Activated T-helper 2 cell treated with anti-CD3 and anti-CD28 coated beads, Interferon-gamma antibody, Interleukin-2, Interleukin-4, amounts not matched to agents 10 μg/mL and 5 μg/mL and 100 μg/mL, durations not matched to agents 14 hours and 24 hours and 36 hours (primary cell): ENCODE measurements around the gene MARK4. TPM values are rescaled to one million over a fixed set of nuclear protein-coding genes. Genes with fewer than 3 reads are reported as not detected.
A peak's percentile ranks its signal among the peaks of the same experiment; 100 is the strongest.
"Not testable (repeated sequence)": the region's sequence is repeated elsewhere in the genome, so short reads cannot be mapped to it uniquely, and the experiment has no call there.

Experiments
- DNase-seq: peaks from one replicate; pipeline ENCODE4 v3.0.0; 2021; ENCODE audit warnings: low spot score
- H3K27ac Mint-ChIP-seq: one replicate; pipeline ENCODE4 v1.8.0; 2021; ENCODE audit warnings: mixed read lengths
- H3K27me3 Mint-ChIP-seq: one replicate; pipeline ENCODE4 v1.8.0; 2021; ENCODE audit warnings: low read depth, mixed read lengths
- H3K36me3 Mint-ChIP-seq: one replicate; pipeline ENCODE4 v1.8.0; 2021; ENCODE audit warnings: low read depth, mixed read lengths
- H3K4me1 Mint-ChIP-seq: one replicate; pipeline ENCODE4 v1.8.0; 2021; ENCODE audit warnings: low read depth, mixed read lengths
- H3K4me3 Mint-ChIP-seq: one replicate; pipeline ENCODE4 v1.8.0; 2021; ENCODE audit warnings: low read depth, mild to moderate bottlenecking, moderate library complexity, mixed read lengths
- H3K9me3 Mint-ChIP-seq: one replicate; pipeline ENCODE4 v1.8.0; 2021; ENCODE audit warnings: mixed read lengths
- intact Hi-C: fragments of 100-400 bp; cut with micrococcal nuclease; formaldehyde crosslinking; loops from one replicate; pipeline ENCODE4 v1.15.1; 2023
- total RNA-seq: library from RNA; stranded (reverse); gene quantifications from 2 replicates; pipeline ENCODE4 v1.2.3, GENCODE V29; 2022

MARK4 gene
- total RNA-seq, 1 donor from 2014 or later: 28.9 TPM

- Mint-ChIP-seq H3K27ac (no peak overlapping the region), H3K4me3 (no peak overlapping the region), H3K9me3 (no peaks in the 10 kb centered on the region), H3K27me3 (peaks cover 17% of the 10 kb centered on the region), H3K36me3 (no peaks in the 10 kb centered on the region), H3K4me1 (peaks cover 2% of the 10 kb centered on the region)
- intact Hi-C loops: no loop called here
- DNase-seq: no peak
Measured at GRCh38 chr19:45327404-45328143, 76.5 kb downstream of the MARK4 start.

GRCh38 chr19:45331411-45331810 is 80.3 kb downstream of the MARK4 start:
- intact Hi-C loops: no loop called here
- Mint-ChIP-seq H3K4me1 (no peaks in the 10 kb centered on the region), H3K4me3 (no peak overlapping the region), H3K27ac (no peak overlapping the region), H3K9me3 (no peaks in the 10 kb centered on the region), H3K36me3 (no peaks in the 10 kb centered on the region), H3K27me3 (no peaks in the 10 kb centered on the region)
- no peak for DNase-seq

GRCh38 chr19:45333609-45334303 is 82.7 kb downstream of the MARK4 start:
- Mint-ChIP-seq H3K27me3 (peaks cover 2% of the 10 kb centered on the region), H3K4me1 (no peaks in the 10 kb centered on the region), H3K27ac (no peak overlapping the region), H3K4me3 (no peak overlapping the region), H3K36me3 (no peaks in the 10 kb centered on the region), H3K9me3 (no peaks in the 10 kb centered on the region)
- no peak for DNase-seq
- intact Hi-C loops: no loop called here

- H3K27me3 Mint-ChIP-seq, H3K4me3 Mint-ChIP-seq, H3K4me1 Mint-ChIP-seq, DNase-seq, intact Hi-C loops, H3K36me3 Mint-ChIP-seq, H3K27ac Mint-ChIP-seq, H3K9me3 Mint-ChIP-seq: not testable (repeated sequence)
Measured at GRCh38 chr19:45334881-45335280, 83.8 kb downstream of the MARK4 start.

- Mint-ChIP-seq H3K4me1 (no peaks in the 10 kb centered on the region), H3K27ac (no peak overlapping the region), H3K27me3 (peaks cover 5% of the 10 kb centered on the region), H3K9me3 (no peaks in the 10 kb centered on the region), H3K4me3 (no peak overlapping the region), H3K36me3 (no peaks in the 10 kb centered on the region)
- no peak for DNase-seq
- intact Hi-C loops: no loop called here
Measured at GRCh38 chr19:45336696-45337251, 85.7 kb downstream of the MARK4 start.

GRCh38 chr19:45339629-45340028 is 88.6 kb downstream of the MARK4 start:
- H3K36me3 Mint-ChIP-seq: no peaks in the 10 kb centered on the region
- no peak overlapping the region for H3K4me3 Mint-ChIP-seq
- no peak for DNase-seq
- H3K9me3 Mint-ChIP-seq: no peaks in the 10 kb centered on the region
- no peak overlapping the region for H3K27ac Mint-ChIP-seq
- H3K4me1 Mint-ChIP-seq: no peaks in the 10 kb centered on the region
- H3K27me3 Mint-ChIP-seq: peaks cover 5% of the 10 kb centered on the region
- intact Hi-C loops: loop anchor here (2.0 kb wide), 1 partner anchor 89 kb away; the partner anchor contains the start of gene MARK4

GRCh38 chr19:45340232-45340898 is 89.3 kb downstream of the MARK4 start, which contains the start of gene KLC3:
KLC3 (plus strand) TSS chr19:45340750; CDS start chr19:45345542, 4,792 bp downstream.
- peak; percentile 16 for DNase-seq
- Mint-ChIP-seq H3K36me3 (no peaks in the 10 kb centered on the region), H3K27ac (no peak within 1 kb of the TSS), H3K4me3 (peak within 1 kb of the TSS; percentile 51), H3K9me3 (no peaks in the 10 kb centered on the region), H3K27me3 (peaks cover 5% of the 10 kb centered on the region), H3K4me1 (no peaks in the 10 kb centered on the region)
- intact Hi-C loops: no loop called here

GRCh38 chr19:45340899-45341453 is 89.9 kb downstream of the MARK4 start:
- intact Hi-C loops: no loop called here
- Mint-ChIP-seq H3K9me3 (no peaks in the 10 kb centered on the region), H3K4me1 (no peaks in the 10 kb centered on the region), H3K27me3 (peaks cover 5% of the 10 kb centered on the region), H3K36me3 (no peaks in the 10 kb centered on the region), H3K4me3 (no peak overlapping the region), H3K27ac (no peak overlapping the region)
- DNase-seq: no peak

GRCh38 chr19:45342911-45343310 is 91.8 kb downstream of the MARK4 start:
- no peaks in the 10 kb centered on the region for H3K4me1 Mint-ChIP-seq
- DNase-seq: no peak
- intact Hi-C loops: no loop called here

GRCh38 chr19:45344621-45345505 is 93.8 kb downstream of the MARK4 start:
- Mint-ChIP-seq H3K9me3 (no peaks in the 10 kb centered on the region), H3K4me1 (no peaks in the 10 kb centered on the region), H3K4me3 (no peak overlapping the region), H3K27ac (no peak overlapping the region), H3K36me3 (no peaks in the 10 kb centered on the region), H3K27me3 (peaks cover 3% of the 10 kb centered on the region)
- no peak for DNase-seq
- intact Hi-C loops: no loop called here

More at GRCh38 chr19:45342911-45343310, 91.8 kb downstream of the MARK4 start:
- no peak overlapping the region for H3K27ac Mint-ChIP-seq
- H3K27me3 Mint-ChIP-seq: peaks cover 3% of the 10 kb centered on the region
- H3K9me3 Mint-ChIP-seq: no peaks in the 10 kb centered on the region
- no peak overlapping the region for H3K4me3 Mint-ChIP-seq
- H3K36me3 Mint-ChIP-seq: no peaks in the 10 kb centered on the region

- Mint-ChIP-seq H3K27ac (no peak overlapping the region), H3K4me1 (no peaks in the 10 kb centered on the region), H3K4me3 (no peak overlapping the region), H3K36me3 (no peaks in the 10 kb centered on the region), H3K9me3 (no peaks in the 10 kb centered on the region), H3K27me3 (no peaks in the 10 kb centered on the region)
- intact Hi-C loops: no loop called here
- DNase-seq: no peak
Measured at GRCh38 chr19:45345506-45345860, 94.4 kb downstream of the MARK4 start.

- Mint-ChIP-seq H3K9me3 (no peaks in the 10 kb centered on the region), H3K4me3 (no peak overlapping the region)
- DNase-seq: no peak
Measured at GRCh38 chr19:45346449-45346848, 95.4 kb downstream of the MARK4 start.

More at GRCh38 chr19:45346449-45346848, 95.4 kb downstream of the MARK4 start:
- H3K4me1 Mint-ChIP-seq: no peaks in the 10 kb centered on the region
- no peaks in the 10 kb centered on the region for H3K36me3 Mint-ChIP-seq
- intact Hi-C loops: no loop called here
- no peak overlapping the region for H3K27ac Mint-ChIP-seq
- H3K27me3 Mint-ChIP-seq: no peaks in the 10 kb centered on the region
